Renal pelvis (tissue), 4 donors: ENCODE results near the gene R3HDM1. TPM values are rescaled to one million over a fixed set of nuclear protein-coding genes. Genes with fewer than 3 reads are reported as not detected.
A peak's percentile ranks its signal among the peaks of the same experiment; 100 is the strongest.
"Not testable (repeated sequence)": the region's sequence is repeated elsewhere in the genome, so short reads cannot be mapped to it uniquely, and the experiment has no call there.

Source experiments
- DNase-seq: peaks from one replicate; pipeline ENCODE4 v3.0.0-alpha.2; 2013
- polyA plus RNA-seq, 3 donors: library from polyadenylated mRNA; unstranded; fragments of 120-200 nt; gene quantifications; one replicate each; pipeline ENCODE4 v1.2.1, GENCODE V29; 2013; ENCODE audit not compliant: insufficient read length in 3 of 3

The R3HDM1 gene
- polyA plus RNA-seq, 3 donors: 34.2 to 39.6 (median 34.4) TPM

- peak; percentile 2 for DNase-seq
These were observed 107.5 kb downstream of the R3HDM1 start for GRCh38 chr2:135638825-135639224.

- no peak for DNase-seq
These were observed 110.1 kb downstream of the R3HDM1 start for GRCh38 chr2:135641156-135642068.

GRCh38 chr2:135647836-135648579 is 116.7 kb downstream of the R3HDM1 start:
- no peak for DNase-seq

- DNase-seq: no peak
These were observed 119.4 kb downstream of the R3HDM1 start for GRCh38 chr2:135650721-135651120.

DNA sequence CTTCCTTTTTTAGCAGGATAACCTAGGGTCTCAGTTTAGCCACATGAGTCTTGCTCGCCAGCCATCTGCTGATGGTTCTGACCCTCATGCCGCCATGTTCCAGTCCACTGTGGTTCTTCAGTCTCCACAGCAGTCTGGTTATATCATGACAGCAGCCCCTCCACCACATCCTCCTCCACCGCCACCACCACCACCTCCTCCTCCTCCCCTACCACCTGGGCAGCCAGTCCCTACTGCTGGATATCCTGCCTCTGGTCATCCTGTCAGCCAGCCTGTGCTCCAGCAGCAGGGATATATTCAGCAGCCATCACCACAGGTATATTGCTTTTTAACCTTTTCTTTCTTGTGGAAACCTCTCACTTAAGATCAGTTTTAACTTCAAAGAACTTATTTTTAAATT is 120.4 kb downstream of the R3HDM1 start:
- DNase-seq: no peak

GRCh38 chr2:135654239-135654638 is 123.0 kb downstream of the R3HDM1 start:
- not testable (repeated sequence) for DNase-seq

DNA sequence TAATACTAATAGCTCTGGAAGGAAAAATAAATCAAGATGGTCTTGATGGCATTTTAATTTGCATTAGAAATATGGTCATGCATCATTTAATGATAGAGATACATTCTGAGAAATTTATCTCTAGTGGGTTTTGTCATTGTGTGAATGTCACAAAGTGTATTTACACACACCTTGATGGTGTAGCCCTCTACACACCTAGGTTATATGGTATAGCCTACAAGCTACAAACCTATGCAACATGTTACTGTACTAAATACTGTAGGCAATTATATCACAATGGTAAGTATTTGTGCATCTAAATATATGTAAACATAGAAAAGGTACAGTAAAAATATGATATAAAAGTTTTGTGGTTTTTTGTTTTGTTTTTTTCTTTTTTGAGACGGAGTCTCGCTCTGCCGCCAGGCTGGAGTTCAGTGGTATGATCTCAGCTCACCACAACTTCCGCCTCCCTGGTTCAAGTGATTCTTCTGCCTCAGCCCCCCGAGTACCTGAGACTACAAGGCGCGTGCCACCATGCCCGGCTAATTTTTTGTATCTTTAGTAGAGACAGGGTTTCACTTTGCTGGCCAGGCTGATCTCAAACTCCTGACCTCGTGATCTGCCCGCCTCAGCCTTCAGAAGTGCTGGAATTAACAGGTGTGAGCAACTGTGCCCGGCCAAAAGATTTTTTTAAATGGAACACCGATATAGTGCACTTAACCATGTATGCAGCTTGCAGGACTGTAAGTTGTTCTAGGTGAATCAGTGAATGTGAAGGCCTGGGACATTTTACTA is 126.7 kb downstream of the R3HDM1 start:
- DNase-seq: no peak

- no peak for DNase-seq
These were observed 130.8 kb downstream of the R3HDM1 start for GRCh38 chr2:135662088-135662487.

DNA sequence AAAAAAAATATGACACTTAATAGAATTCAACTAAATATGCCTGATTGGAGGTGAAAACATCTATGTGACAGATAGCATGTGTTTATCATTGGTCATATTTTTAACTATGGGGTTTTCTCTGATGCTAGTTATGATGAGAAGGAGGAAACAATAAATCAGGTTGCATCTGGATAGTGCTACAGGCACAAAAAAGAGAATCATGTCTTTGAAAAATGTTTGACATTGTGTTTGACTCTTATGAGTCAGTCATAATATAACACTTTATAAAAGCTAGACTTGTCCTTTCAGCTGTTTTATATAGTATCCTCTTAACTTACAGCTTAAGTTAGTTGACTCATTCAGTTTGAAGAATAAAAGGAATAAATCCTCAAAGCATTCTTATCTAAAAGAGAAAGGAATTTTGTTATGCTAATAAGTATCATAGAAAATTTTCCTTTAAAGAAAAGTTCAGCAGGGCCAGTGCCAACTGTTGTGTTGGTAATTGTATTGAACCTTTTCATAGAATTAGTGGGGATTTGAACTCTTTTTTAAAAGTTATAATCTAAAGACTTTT is 131.9 kb downstream of the R3HDM1 start:
- DNase-seq: no peak

DNA sequence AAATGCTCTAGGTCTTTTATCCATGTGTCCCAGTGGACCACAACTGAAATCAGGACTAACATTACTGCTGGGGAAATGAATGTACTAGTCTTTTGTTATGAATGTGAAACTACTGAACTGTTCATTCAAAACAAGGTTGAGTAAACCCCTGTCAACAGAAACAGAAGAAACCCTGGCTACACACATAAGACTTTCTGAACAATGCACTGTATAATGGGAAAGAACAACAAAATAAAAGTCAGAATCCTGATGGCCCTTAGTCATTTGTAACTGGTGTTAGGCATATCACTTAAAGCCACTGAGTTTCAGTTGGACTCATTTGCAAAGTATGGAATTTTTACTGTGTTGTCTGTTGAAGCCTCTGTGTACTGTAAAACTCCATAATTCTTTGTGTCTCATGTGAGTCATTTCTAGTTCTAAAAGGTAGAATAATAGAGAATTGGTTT is 133.4 kb downstream of the R3HDM1 start:
- no peak for DNase-seq

- no peak for DNase-seq
These were observed 135.8 kb downstream of the R3HDM1 start for GRCh38 chr2:135667045-135667444.

DNA sequence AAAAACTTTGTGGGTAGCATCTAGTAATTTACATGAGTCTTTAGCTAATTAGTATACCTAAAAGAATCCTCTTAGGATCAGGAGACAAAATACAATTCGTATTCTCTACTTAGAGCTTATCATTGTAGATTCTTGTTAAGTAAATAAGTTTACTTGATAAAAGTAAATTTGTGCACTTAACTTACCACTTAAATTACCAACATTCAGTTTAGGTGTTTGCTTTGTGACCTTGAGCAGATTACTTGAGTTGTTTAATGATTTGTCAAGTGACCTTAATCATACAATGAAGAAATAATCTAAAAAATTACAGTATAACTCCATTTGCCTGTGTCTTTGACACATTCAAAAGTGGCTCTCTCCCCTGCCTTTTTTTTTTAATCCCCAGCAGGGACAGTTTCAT is 143.2 kb downstream of the R3HDM1 start:
- DNase-seq: no peak

DNA sequence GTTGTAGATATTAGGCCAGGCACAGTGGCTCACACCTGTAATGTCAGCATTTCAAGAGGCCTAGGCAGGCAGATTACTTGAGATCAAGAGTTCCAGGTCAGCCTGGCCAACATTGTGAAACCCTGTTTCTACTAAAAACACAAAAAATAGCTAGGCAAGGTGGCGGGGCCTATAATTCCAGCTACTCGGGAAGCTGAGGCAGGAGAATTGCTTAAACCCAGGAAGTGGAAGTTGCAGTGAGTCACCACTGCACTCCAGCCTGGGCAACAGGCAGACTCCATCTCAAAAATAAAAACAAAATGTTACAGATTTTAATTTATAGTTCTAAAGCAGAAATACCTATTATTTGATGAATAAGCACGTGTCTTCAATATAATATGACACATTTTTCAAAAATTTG is 144.7 kb downstream of the R3HDM1 start:
- DNase-seq: no peak

GRCh38 chr2:135679125-135679524 is 147.8 kb downstream of the R3HDM1 start:
- no peak for DNase-seq

- DNase-seq: no peak
These were observed 154.1 kb downstream of the R3HDM1 start for GRCh38 chr2:135685361-135685760.

- no peak for DNase-seq
These were observed 157.7 kb downstream of the R3HDM1 start for GRCh38 chr2:135688978-135689377.

DNA sequence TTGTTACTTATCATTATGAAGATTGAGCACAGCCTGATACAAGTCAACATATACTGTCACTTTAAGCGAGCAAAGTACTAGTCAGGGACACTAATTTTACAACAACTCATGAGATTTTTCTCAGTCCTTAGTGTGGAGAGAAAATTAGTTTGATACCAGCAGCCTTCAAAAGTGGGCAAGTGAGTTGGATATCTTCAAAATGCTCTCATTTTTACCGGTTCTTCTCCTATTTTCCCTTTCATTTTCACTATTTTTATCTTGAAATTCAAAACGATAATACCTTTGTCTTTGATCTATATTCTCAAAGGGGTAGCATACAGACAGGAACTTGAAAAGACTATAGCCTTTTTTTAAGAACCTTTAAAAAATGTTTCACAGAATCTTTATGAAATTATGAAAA is 158.4 kb downstream of the R3HDM1 start:
- no peak for DNase-seq

DNA sequence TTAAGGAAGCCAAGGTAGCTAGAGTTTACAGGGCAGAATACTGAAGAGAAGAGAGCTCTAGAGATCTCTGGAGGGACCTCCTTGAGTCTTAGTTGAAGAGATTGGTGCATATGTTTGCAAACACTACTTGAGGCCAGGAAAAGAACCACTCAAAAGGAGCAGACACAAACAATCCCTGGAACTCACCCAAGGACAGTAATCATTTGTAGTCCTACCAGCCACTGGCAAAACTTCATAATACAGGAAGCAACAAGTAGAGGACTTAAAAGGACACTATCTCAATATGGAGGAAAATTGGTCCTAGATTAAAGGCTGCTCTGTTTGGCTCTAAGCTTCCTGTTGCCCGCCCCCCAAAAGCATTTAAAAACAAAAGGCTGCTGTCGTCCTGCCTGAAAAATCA is 163.4 kb downstream of the R3HDM1 start:
- DNase-seq: no peak

- DNase-seq: no peak
These were observed 167.6 kb downstream of the R3HDM1 start for GRCh38 chr2:135698838-135699237.

- DNase-seq: no peak
These were observed 170.2 kb downstream of the R3HDM1 start for GRCh38 chr2:135701442-135701841.

DNA sequence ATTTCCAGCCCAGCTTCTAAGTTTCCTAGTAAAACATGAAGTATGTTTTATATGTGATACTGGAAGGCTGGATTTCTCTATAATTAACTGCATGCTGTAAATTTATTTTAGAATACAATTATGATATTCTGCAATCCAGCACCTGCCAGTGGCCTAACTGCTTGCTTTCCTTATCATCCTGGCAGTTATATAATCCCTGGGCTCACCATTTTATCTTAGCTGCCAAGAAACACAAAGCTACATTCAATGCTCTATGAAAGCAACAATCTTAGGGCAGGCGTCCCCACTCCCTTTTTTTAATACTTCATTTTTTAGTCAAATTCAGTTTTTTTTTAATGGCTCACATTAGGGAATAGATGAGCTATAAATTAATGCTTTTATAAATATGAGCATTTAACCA is 172.0 kb downstream of the R3HDM1 start:
- DNase-seq: no peak

DNA sequence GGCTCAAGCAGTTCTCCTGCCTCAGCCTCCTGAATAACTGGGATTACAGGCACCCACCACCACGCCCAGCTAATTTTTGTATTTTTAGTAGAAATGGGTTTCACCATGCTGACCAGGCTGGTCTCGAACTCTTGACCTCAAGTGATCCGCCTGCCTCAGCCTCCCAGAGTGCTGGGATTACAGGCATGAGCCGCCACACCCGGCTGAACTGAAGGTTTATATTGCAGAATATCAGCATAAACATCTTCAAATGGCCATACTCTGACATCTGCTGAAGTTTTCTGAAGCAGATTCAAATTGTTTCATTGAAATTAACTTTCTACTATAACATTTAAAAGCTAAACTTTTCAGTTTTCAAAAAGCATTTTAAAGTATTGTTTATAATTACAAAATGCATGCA is 172.8 kb downstream of the R3HDM1 start:
- DNase-seq: not testable (repeated sequence)
